Measurements from ENCODE around the gene KIF18B.

KIF18B gene

DNA sequence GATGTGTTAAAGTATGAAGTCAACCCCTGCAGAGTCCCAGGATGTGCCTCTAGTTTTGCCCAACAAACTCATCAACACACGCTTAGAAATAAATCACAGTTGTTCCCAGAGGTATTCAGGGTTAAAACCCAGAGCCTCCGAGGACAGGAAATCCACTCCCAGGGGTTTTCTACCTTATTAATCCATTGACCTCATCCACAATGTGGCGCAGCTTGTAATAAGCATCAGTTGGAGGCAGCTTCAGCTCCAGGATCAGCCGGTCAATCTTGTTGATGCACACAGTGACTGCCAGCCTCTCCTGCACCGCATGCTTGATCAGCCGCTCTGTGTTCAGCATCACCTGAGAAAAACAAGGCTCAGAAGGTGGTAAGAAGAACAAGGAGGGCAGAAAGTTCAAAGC lies 71.8 kb downstream of the KIF18B start:
- DNase-seq (ENCODE audit: low spot score), result no peak
